ENCODE data around the gene FGD4. TPM values are rescaled to one million over a fixed set of nuclear protein-coding genes. Genes with fewer than 3 reads are reported as not detected.

The FGD4 gene
- total RNA-seq, 4 donors from 2014 or later: 21.4 to 33.0 (median 26.9) TPM

- intact Hi-C loops (cut with DNase I): no loop called here
- TF ChIP-seq POLR2AphosphoS5 (IDR thresholded peaks at IDR 0.05) (no peak), POLR2A (IDR thresholded peaks at IDR 0.05; ENCODE audit: low read depth) (no peak), CTCF (IDR thresholded peaks at IDR 0.05) (no peak), EP300 (IDR thresholded peaks at IDR 0.05) (no peak)
- WGBS: 95% methylated on average over 1 of the region's 1 CpG
- Histone ChIP-seq H3K9me3 (no peaks in the 10 kb centered on the region), H3K27me3 (no peaks in the 10 kb centered on the region), H3K36me3 (peaks cover 0 to 4% (median 0%) of the 10 kb centered on the region in 4 donors), H3K27ac (replicated peaks in 1 of 4) (no peak overlapping the region), H3K4me3 (no peak overlapping the region), H3K4me1 (peaks cover 0 to 51% (median 26%) of the 10 kb centered on the region in 4 donors)
- DNase-seq (ENCODE audit: extremely low spot score): no peak
These were observed 293.7 kb downstream of the FGD4 start for GRCh38 chr12:32693036-32693435.

Small RNA genes lying within 50 kb of the gene (small RNA-seq; reads per million reads assigned to genes)
- gene RF00019: 0 reads per million in 3 donors
- gene RNU6-494P: 0 reads per million in 3 donors
